ENCODE results near the gene APOBEC4. TPM values are rescaled to one million over a fixed set of nuclear protein-coding genes. Genes with fewer than 3 reads are reported as not detected.
"Not testable (repeated sequence)": the region's sequence is repeated elsewhere in the genome, so short reads cannot be mapped to it uniquely, and the experiment has no call there.

Gene APOBEC4
- total RNA-seq, 1 experiment from 2014 or later = not detected

DNA sequence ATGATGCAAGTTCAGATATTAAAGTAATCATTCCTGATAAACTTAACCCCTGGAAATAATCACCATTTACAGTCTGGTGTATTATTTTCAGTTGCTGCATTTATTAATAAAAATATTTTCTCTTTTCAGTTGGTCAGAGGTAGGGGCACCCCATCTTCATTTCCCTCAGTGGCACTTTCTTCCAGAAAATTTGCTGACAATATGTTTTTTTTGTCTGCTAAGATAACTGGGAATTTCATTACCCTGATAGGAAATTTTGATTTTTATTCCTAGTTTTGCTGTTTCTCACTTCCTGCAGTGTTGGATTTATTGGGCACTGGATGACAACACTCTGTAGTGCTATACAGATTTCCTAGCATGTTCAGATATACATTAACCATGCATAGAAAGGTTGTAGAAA, 33.1 kb upstream of the APOBEC4 start:
- TF ChIP-seq, protein P1, sequence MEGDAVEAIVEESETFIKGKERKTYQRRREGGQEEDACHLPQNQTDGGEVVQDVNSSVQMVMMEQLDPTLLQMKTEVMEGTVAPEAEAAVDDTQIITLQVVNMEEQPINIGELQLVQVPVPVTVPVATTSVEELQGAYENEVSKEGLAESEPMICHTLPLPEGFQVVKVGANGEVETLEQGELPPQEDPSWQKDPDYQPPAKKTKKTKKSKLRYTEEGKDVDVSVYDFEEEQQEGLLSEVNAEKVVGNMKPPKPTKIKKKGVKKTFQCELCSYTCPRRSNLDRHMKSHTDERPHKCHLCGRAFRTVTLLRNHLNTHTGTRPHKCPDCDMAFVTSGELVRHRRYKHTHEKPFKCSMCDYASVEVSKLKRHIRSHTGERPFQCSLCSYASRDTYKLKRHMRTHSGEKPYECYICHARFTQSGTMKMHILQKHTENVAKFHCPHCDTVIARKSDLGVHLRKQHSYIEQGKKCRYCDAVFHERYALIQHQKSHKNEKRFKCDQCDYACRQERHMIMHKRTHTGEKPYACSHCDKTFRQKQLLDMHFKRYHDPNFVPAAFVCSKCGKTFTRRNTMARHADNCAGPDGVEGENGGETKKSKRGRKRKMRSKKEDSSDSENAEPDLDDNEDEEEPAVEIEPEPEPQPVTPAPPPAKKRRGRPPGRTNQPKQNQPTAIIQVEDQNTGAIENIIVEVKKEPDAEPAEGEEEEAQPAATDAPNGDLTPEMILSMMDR (conservative IDR thresholded peaks at IDR 0.05) = no peak
- TF ChIP-seq EZH2 (IDR thresholded peaks at IDR 0.05; ENCODE audit: low read depth) = no peak
- Histone ChIP-seq H3K4me3 (no peak overlapping the region), H3K4me2 (no peak overlapping the region), H3F3A (ENCODE audit: insufficient read depth, low read depth) (no peaks in the 10 kb centered on the region), H2AFZ (no peak overlapping the region), H3K79me2 (ENCODE audit: low read depth) (no peaks in the 10 kb centered on the region), H3K27me3 (ENCODE audit: insufficient read depth, low read depth) (no peaks in the 10 kb centered on the region), H3K4me1 (replicated peaks; ENCODE audit: insufficient read depth) (peaks cover 8% of the 10 kb centered on the region; the same call in 1 of the 2 replicates), H4K20me1 (ENCODE audit: insufficient read depth) (no peaks in the 10 kb centered on the region), H3K36me3 (ENCODE audit: low read depth) (no peaks in the 10 kb centered on the region), H3K9me3 (ENCODE audit: insufficient read depth, low read depth) (no peaks in the 10 kb centered on the region), H3K27ac (no peak overlapping the region), H3K9me2 (ENCODE audit: insufficient read depth) (peaks cover 3% of the 10 kb centered on the region; the same call in 1 of the 2 replicates)
- BruUV-seq (replicated peaks) = no TSS peak
- DNase-seq = no peak
- POLR2A ChIA-PET (ENCODE audit: unreplicated experiment) = no interaction called here
- CTCF ChIA-PET = no interaction called here
- intact Hi-C loops (cut with micrococcal nuclease; ENCODE audit: unreplicated experiment) = no loop called here

DNA sequence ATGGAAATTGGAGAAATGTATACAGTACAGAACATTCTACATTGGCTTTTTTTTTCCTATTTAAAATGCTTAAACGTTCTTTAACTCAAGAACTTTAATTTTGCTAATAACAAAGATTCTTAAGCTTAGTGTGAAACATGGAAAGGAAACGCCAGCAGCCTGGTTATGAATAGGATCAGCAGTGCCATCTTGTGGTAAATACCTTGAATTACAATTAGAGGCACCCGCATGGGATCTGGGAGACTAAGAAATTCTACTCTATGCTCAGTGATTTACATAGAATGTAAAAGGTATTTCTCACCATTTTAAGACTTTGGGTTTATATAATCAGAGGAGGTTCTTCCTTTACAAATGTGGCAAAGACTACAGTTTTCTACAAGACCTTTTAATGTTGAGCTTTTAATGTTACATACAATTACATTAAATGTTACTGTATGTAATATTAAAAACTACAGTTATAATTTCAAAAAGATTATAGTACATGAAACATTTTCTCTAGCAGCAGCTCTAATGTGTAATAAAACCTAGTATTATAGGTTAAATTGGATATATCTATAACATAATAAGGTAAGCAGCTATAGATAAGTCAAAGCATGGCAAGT, 32.1 kb upstream of the APOBEC4 start:
- no peak overlapping the region for H3K4me3 ChIP-seq
- ChIA-PET POLR2A (ENCODE audit: unreplicated experiment) (interaction anchor here (0.6 to 0.7 kb wide), 2 partner anchors 53 to 114 kb away, joined by 6 to 8 read pairs; no protein-coding TSS in a partner anchor), CTCF (interaction anchor here (0.5 to 1.9 kb wide), 14 partner anchors 10 to 723 kb away, joined by 3 to 13 read pairs (median 4); no protein-coding TSS in a partner anchor)
- no peaks in the 10 kb centered on the region for H3K79me2 ChIP-seq (ENCODE audit: low read depth)
- no peaks in the 10 kb centered on the region for H3K9me3 ChIP-seq (ENCODE audit: insufficient read depth, low read depth)
- TF ChIP-seq, protein P1 (conservative IDR thresholded peaks at IDR 0.05) = peak; percentile 88
- no peak for TF ChIP-seq EZH2 (IDR thresholded peaks at IDR 0.05; ENCODE audit: low read depth)
- DNase-seq = peak; percentile 17 to 51
- H3K9me2 ChIP-seq (ENCODE audit: insufficient read depth) = peaks cover 3% of the 10 kb centered on the region; the same call in 1 of the 2 replicates
- BruUV-seq (replicated peaks) = no TSS peak
- intact Hi-C loops (cut with micrococcal nuclease; ENCODE audit: unreplicated experiment) = loop anchor here (1.0 to 2.0 kb wide), 3 partner anchors 30 to 404 kb away; no protein-coding TSS in a partner anchor
- no peak overlapping the region for H2AFZ ChIP-seq
- no peaks in the 10 kb centered on the region for H3F3A ChIP-seq (ENCODE audit: insufficient read depth, low read depth)
- peaks cover 8% of the 10 kb centered on the region; the same call in 1 of the 2 replicates for H3K4me1 ChIP-seq (replicated peaks; ENCODE audit: insufficient read depth)
- no peak overlapping the region for H3K27ac ChIP-seq
- H4K20me1 ChIP-seq (ENCODE audit: insufficient read depth) = no peaks in the 10 kb centered on the region
- no peak overlapping the region for H3K4me2 ChIP-seq
- H3K27me3 ChIP-seq (ENCODE audit: insufficient read depth, low read depth) = no peaks in the 10 kb centered on the region
- H3K36me3 ChIP-seq (ENCODE audit: low read depth) = no peaks in the 10 kb centered on the region

DNA sequence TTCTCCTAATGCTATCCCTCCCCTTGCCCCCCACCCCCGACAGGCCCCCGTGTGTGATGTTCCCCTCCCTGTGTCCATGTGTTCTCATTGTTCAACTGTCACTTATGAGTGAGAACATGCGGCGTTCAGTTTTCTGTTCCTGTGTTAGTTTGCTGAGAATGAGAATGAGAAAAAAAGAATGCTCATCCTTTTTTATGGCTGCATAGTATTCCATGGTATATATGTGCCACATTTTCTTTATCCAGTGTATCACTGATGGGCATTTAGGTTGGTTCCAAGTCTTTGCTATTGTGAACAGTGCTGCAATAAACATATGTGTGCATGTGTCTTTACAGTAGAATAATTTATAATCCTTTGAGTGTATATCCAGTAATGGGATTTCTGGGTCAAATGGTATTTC, 26.2 kb upstream of the APOBEC4 start:
- BruUV-seq (replicated peaks); H3F3A ChIP-seq (ENCODE audit: insufficient read depth, low read depth); H3K9me3 ChIP-seq (ENCODE audit: insufficient read depth, low read depth); H3K9me2 ChIP-seq (ENCODE audit: insufficient read depth); DNase-seq; H3K4me1 ChIP-seq (replicated peaks; ENCODE audit: insufficient read depth); H3K4me2 ChIP-seq; H3K36me3 ChIP-seq (ENCODE audit: low read depth); H4K20me1 ChIP-seq (ENCODE audit: insufficient read depth); H3K27ac ChIP-seq; H2AFZ ChIP-seq; CTCF ChIA-PET; POLR2A ChIA-PET (ENCODE audit: unreplicated experiment); H3K4me3 ChIP-seq; intact Hi-C loops (cut with micrococcal nuclease; ENCODE audit: unreplicated experiment); H3K27me3 ChIP-seq (ENCODE audit: insufficient read depth, low read depth); H3K79me2 ChIP-seq (ENCODE audit: low read depth): not testable (repeated sequence)

All from PC-9 (cell line).